LNCAP (cell line): ENCODE measurements around the gene ZNHIT2.

Experiments used
- CTCF ChIP-seq: fragments of 450-650 bp; IDR thresholded peaks from 2 replicates; pipeline ENCODE4 v1.5.1; 2017; ENCODE audit warnings: mild to moderate bottlenecking

The ZNHIT2 gene

GRCh38 chr11:65096926-65097325 lies 20.6 kb downstream of the ZNHIT2 start:
- TF ChIP-seq CTCF, result no peak

- TF ChIP-seq CTCF, result no peak
Measured at GRCh38 chr11:65095974-65096806, 21.3 kb downstream of the ZNHIT2 start, which contains the start of gene VPS51. Gene VPS51 (plus strand): TSS chr11:65096214. CDS start chr11:65096251, 37 bp downstream.

GRCh38 chr11:65095427-65095826 lies 22.1 kb downstream of the ZNHIT2 start:
- no peak for TF ChIP-seq CTCF

GRCh38 chr11:65090628-65091027 lies 26.9 kb downstream of the ZNHIT2 start:
- no peak for TF ChIP-seq CTCF

GRCh38 chr11:65089621-65090020 lies 27.9 kb downstream of the ZNHIT2 start:
- TF ChIP-seq CTCF, result no peak

GRCh38 chr11:65087827-65088226 lies 29.7 kb downstream of the ZNHIT2 start:
- no peak for TF ChIP-seq CTCF

- no peak for TF ChIP-seq CTCF
Measured at GRCh38 chr11:65087216-65087615, 30.3 kb downstream of the ZNHIT2 start.
